HG03066 (cell line): ENCODE results near the gene PRKD1.
A peak's percentile ranks its signal among the peaks of the same experiment; 100 is the strongest.
"Not testable (repeated sequence)": the region's sequence is repeated elsewhere in the genome, so short reads cannot be mapped to it uniquely, and the experiment has no call there.

Experiments used
- ATAC-seq: cut with Tn5 transposase; IDR thresholded peaks from one replicate; pipeline ENCODE4 v1.9.1; 2021; ENCODE audit warnings: low read depth; ENCODE audit not compliant: unreplicated experiment

The PRKD1 gene

DNA sequence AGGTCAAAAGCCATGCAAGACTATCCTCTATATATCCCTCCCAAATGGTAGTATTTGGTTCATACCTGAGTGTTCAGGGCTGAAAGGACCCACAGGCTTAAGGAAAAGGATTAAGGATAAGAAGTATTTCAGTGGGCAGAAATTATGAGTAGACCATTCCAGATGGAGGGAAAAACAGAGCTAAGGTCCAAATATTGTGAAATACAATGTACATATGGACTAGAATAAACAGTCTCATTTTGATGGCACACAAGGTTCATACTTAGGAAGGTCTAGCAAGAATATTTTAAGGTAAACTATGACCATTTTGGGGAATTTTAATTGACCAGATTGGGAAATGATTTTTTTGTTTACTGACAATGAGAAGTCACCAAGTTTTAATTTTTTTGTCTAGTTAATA lies 124.6 kb downstream of the PRKD1 start:
- ATAC-seq: no peak

DNA sequence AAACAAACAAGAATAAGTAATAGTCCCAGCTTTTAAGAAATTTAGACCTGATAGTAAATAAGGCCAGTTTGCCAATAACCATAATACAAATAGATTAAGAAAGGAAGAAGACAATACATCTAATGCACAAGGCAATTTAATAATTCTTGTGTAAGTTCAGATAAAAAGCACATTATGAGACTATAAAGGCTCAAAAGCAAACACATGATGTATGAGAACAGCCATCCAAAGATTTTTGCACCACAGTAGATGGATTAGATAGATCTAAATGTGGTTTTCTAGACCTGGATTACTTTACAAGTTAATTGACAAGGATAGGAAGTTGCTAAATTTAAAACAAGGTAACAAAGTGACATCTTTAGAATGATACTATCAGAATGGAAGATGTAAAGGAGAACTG lies 125.4 kb downstream of the PRKD1 start:
- ATAC-seq: no peak

DNA sequence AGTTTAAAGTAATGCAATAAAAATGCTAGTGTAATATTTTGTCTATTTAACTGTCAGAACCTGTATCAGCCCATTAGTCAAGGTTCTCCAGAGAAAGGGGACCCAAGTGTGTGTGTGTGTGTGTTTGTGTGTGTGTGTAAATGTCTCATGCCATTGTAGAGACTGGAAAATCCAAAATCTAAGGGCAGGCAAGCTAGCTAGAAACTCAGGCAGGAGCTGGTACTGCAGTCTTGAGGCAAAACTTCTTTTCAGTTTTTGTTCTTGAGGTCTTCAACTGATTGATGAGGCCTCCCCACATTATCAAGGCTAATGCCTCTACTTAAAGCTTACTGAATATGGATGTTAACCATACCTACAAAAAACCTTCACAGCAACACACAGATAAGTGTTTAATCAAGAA lies 126.7 kb downstream of the PRKD1 start:
- ATAC-seq: no peak

DNA sequence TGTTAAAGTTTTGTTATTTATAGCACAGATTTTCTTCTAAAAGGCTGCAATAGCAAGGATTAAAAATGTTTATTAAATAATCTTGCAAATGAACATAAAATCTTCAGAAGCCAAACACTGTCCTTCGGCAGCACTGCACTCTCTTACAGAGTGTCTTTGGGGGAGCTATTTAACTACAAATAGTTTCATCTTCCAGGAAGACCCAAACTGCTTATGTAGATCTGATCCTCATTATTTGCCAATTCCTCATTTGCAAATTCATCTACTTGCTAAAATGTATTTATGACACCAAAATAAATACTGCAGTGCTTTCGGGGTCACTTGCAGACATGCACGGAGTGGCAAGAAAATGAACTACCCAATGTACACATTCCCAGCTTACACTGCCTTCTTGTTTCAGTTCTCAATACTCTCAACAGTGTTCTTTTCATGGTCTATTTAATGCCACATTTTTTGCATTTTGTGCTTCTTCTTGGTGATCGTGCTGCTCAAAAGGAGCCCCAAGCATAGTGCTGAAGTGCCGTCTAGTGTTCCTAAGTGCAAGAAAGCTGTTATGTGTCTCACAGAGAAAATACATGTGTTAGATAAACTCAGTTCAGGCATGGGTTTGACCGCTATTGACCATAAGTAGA lies 128.1 kb downstream of the PRKD1 start:
- ATAC-seq: no peak

DNA sequence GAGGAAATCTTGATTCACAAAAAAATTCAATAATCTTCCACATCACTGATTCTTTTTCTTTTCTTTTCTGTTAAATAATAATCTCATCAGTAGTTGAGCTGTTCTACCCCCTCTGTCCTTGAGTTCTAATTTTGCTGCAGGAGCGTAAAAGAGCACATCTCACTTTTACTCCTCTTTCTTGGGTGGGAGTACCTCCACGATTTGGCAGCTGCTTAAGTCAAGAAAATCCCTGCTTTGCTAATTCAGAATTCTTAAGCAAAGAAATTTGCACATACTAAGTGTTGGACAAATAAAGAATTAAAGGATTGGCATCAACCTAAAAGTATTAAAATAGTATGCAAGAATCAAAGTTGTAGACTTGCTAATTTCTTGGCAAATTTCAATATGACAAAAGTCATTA lies 128.8 kb downstream of the PRKD1 start:
- ATAC-seq: no peak

DNA sequence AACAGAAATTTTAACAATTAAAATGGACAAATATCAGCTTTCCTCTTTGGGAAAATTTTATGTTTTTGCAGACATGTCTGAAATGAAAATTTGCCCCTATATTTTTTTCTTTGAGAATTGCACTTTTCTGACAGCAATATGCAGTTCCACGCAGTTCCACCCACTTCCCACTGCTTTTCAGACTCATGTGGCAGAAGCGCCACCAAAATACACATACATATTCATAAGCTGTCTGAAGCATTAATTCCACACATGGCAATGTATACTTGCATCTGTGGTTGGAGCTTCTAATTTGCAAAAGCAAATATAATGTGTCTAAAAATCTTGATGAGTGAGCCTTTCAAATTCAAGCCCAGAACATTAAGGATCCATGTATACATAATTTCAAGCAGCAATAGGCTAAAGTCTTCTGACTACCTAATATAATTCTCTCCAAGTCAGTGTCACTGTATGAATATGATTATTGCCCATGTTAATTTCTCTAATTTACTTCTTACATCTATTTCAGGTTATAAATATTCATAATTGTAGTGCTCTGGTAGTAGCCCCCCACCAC lies 129.5 kb downstream of the PRKD1 start:
- ATAC-seq: no peak

DNA sequence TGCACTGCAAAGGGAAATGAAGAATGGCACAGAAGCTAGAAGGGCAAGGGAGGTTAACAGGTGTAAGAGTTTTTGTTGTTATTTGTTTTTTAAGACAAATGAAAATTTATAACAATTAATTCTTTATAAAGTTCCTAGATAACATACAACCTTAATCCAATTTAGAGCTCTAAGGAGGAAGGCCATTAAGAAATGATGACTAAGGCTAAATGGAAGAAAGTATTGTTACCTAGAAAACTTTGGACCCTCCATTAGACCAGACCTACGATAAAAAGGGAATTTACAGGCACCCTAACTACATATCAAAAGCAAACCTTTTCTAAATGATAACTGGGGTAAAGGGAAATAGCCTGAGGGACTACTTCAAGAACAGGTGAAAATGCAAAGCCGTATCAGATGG lies 130.8 kb downstream of the PRKD1 start:
- ATAC-seq: no peak

DNA sequence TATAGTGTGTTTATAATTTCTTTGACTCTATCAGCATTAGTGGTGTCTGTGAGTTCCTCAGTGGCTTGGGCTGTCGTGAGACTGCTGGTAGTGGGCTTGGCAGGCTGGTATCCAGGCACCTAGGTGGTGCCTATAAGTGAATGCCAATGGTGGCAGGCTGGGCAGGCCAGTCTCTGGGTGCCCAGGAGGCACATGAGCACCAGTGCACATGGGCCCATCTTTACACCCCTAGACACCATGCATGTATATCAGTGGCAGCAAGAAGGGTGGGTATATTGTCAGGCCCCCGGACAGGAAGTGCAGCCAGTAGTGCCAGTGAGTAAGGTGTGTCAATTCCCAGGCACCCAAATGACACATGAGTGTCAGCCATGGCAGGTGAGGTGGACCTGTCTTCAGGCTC lies 138.2 kb downstream of the PRKD1 start:
- ATAC-seq: no peak

DNA sequence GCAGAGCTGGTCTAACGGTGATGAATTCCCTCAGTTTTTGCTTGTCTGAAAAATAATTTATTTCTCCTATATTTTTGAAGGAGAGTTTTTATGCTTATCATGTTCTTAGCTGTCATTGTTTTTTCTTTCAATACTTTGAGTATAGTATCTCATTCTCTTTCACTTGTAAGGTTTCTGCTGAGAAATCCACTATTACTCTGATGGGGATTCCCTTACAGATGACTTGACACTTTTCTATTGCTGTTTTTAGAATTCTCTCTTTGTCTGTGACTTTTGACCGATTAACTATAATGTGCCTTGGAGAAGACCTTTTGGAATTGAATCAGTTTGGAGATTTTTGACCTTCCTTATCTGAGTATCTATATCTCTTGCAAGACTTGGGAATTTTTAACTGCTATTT lies 139.6 kb downstream of the PRKD1 start:
- no peak for ATAC-seq

DNA sequence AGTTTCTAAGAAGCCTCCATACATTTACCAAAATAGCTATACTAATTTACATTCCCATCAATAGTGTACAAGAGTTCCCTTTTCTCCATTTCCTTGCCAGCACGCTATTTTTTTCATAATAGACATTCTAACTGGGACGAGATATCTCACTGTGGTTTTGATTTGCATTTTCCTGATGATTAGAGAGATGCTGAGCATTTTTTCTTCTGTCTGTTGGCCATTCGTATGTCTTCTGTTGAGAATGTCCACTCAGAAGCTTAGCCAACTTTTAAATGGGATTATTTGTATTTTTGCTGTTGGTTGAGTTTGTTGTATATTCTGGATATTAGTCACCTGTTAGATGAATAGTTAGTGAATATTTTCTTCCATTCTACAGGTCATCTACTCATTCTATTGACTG lies 144.1 kb downstream of the PRKD1 start:
- no peak for ATAC-seq

DNA sequence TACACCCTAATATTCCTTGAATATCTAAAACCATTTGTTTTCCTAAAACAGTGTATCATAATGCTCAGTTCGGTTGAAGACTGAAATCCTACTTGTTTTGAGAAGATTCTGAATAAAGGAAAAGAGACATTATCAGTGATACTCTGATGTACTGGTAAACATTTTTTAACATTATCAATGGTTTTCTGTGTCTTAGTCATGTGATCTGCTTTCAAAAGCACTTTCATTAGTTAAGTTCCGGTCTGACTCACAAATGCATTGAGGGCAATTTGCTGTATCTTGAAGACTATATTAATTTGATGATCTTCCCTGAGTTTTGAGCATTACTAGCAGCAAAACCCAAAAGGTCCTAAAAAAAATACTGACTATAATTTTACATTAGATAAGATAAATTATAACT lies 145.6 kb downstream of the PRKD1 start:
- no peak for ATAC-seq

DNA sequence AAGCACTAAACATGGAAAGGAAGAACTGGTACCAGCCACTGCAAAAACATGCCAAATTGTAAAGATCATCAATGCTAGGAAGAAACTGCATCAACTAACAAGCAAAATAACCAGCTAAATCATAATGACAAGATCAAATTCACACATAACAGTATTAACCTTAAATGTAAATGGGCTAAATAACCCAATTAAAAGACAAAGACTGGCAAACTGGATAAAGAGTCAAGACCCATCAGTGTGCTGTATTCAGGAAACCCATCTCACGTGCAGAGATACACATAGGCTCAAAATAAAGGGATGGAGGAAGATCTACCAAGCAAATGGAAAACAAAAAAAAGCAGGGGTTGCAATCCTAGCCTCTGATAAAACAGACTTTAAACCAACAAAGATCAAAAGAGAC lies 150.5 kb downstream of the PRKD1 start:
- ATAC-seq: not testable (repeated sequence)

DNA sequence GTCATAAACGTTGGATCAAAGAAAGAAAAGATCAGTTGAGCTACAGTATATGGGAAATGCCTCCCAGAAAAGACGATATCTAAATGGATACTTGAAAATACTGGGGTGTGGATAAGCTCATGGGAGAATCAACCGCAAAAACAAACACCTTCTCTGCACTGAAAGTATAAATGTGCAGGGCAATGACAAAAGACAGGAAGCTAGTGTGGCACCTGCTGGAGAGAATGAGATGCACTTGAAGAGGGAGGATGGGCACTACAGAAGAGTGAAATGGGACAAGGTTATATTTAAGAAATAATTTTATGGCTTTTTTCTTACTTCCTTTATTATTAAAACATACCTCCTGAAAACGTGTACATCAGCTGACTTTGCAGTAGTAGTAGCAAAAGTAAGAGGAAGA lies 153.7 kb downstream of the PRKD1 start:
- no peak for ATAC-seq

DNA sequence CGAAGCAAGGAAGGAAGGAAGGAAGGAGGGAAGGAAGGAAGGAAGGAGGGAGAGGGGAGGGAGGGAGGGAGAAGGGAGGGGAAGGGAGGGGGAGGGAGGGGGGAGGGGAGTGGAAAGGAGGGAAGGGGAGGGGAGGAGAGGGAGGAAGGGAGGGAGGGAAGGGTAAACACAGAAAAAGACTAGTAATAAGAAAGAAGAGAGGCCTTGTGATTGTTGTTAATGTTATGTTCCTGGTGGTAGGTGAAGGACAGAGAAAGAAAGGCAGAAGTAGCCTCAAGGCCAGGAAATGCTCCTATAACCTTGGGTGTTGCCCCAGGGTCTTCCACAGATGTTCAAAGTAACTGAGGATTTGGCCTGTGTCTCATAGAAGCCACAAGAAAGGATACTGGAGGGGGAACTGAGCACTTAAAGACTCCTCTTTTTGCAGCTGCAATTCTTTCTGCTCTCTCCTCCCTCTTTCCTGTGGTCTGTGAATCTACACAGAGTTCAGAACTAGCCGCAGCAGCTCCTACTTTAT lies 164.2 kb downstream of the PRKD1 start:
- ATAC-seq: no peak

DNA sequence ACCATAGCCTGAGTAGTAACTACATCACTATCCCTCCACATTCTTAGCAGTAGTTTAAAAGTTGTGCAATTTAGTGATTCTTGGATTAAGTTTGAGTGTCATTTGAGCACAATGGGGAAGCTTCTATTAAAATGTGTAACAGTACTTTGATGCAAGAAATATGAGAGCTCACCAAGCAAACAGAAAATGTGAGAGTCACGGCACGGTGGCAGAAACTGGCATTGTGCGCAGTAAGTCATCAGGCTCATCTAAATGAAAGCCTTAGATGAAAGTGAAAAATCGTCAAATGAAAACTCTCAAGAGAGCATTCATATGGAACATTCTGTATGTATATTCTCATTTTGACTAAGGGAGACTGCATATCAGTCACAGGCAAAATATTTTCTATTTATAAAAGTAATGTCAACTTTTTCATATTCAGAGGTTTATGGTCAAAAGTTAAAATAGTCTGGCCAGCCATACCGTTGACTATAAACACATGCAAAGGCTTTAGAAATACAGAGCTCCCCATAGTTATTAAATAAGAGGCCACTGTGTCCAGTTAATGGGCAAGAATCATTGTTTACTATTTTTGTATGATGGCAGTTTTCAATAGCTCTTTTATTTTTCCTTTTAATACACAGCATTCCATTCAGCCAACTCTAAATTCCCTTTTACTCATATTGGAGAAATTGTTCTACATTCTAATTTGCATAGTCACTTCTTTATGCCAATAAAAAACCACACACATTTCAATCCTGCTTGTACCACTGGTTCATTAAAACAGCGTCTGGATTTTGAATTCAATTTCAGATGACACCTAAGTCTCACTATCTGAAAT lies 167.9 kb downstream of the PRKD1 start:
- peak; percentile 71 for ATAC-seq

DNA sequence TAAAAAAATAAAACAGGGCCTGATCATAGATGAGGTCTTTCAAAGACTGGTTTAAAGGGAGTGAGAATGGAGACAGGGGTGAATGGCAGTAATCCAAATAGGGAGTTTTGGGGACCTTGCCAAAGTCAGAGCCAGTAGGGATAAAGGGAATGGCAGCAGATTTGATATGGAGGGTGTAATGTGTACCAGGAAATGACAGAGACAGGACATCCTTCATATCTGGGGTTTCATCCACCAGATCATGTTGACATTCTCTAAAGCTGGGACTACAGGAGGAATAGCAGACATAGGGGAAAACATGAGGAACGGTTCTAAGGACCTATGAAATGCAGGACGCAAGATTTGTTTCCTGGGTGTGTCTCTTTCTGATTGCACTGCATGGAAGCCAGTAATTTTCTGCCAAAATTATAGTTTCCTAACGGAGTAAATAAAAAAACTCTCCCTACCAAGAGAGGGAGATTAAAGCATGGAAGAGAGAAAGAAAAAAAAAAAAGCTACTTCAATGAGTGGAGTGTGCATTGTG lies 169.9 kb downstream of the PRKD1 start:
- no peak for ATAC-seq

DNA sequence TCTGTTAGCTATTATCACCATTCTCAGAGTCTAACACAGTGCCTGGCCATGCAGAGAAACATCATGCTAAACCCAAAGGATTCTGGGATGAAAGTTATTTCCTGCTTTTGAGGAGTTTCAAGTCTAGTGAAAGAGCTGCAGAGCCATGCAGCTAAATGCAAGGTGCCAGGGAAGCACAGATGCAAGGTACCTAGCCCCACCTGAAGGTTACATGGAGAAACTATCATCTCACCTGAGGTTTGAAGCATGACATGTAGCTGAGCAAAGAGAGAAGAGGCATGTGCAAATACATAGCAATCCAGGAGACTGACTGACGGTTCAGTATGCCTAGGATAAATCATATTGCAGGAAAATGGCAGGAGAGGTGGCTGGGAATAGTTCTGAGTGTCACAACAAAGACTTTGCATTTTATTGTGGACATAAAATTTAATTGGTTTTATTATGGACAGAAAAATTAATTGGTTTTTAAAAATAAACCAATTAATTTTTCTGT lies 170.4 kb downstream of the PRKD1 start:
- ATAC-seq: no peak

DNA sequence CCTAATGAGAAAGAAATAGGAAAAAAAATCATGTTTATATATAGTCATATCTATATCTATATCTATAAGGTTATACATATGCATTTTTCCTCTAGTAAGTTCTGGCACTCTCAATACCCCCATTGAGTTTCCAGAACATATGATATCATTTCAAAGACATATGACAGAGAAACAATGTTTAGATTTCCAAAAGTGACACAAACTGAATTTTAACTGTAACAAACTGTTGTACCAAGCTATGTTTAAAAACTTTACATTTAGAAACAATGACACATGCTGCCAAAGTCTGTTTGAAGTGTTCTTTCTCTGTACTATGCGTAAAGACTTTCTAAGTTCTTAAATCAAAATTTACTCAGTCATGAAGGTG lies 171.6 kb downstream of the PRKD1 start:
- ATAC-seq: no peak

DNA sequence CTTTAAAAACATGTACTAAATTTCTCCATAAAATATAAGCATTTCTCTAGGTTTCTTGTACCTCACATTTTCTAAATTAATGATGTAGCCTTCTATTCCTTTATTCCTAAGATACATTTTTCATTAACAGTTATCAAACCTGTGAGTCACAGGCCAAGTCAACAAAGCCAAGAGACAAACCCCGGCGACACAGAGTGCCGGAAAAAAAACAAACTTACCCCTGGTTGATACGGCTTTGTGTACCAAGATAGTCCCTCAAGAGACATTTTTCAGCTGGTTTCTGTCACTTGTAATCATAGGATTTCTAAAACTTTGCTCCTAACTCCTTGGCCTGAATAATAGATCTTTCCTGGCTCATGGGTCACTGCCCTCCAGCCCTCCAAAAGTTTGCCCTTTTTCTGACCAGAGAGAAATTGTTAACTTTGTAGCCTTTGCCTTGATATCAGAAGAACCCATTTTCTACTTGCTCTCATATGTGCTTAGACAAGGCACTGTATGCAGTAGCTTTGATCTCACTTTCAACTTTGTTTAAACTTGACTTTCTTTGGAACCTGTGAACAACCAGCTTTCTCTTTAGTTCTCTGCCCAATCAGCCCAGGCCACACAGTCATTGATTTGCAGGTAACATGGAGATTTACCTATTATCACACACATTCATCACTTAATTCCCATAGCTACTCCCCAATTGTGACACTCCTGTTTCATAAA lies 172.2 kb downstream of the PRKD1 start:
- ATAC-seq: no peak

DNA sequence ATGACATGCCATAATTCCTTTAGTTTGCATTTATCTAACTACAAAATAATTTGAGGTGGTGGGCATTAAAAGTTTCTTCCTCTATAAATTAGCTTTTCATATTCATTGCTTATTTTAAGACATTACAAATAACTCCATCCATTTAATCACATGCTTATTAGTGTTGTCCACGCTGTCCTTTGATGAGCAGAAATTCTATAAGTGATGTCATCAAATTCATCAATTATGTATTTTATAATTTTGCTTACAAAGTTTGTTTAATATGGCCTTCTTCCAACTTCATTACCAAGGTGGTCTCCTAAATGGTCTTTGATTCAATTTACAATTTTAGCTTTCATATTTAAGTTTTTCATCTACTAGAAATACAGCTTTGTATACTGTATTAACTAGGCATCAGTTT lies 173.5 kb downstream of the PRKD1 start:
- ATAC-seq: no peak
